Pulmonary artery endothelial cell (primary cell): ENCODE data around the gene KRT26. TPM values are rescaled to one million over a fixed set of nuclear protein-coding genes. Genes with fewer than 3 reads are reported as not detected.

ENCODE experiments used
- DNase-seq: peaks from one replicate; pipeline ENCODE4 v3.0.0-alpha.2; 2011; ENCODE audit warnings: low read depth, low spot score
- total RNA-seq: library from RNA; depleted of rRNA; stranded (reverse); fragments of >200 nt; gene quantifications from 2 replicates; pipeline ENCODE4 v1.2.3, GENCODE V29; 2014

Gene KRT26
- total RNA-seq, 1 donor from 2014 or later: not detected

DNA sequence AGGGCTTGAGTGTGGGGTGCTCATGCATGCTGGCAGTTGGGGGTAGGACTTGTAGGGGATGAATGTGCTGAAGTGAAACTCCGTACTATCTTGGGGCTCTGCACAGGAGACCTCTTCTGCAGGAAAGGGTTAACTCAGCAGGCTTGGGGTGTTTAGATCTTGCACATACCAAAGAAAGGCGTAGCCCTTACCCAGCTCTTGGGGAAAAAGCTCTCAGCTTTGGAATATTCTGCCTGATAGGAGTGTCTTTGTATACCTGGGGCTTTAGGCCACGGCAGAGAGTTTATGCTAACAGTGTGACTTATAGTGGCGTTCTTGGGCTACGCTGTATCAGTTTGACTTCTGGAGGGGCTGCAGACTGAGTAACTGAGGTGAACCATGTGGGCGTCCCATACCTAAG, 38.0 kb downstream of the KRT26 start:
- no peak for DNase-seq

GRCh38 chr17:40730970-40731369, 41.0 kb downstream of the KRT26 start:
- DNase-seq: no peak

- no peak for DNase-seq
Observed at GRCh38 chr17:40727447-40728231, 44.4 kb downstream of the KRT26 start.

- no peak for DNase-seq
Observed at GRCh38 chr17:40726919-40727318, 45.1 kb downstream of the KRT26 start.

- DNase-seq: no peak
Observed at GRCh38 chr17:40724656-40725055, 47.3 kb downstream of the KRT26 start.

- DNase-seq: no peak
Observed at GRCh38 chr17:40722241-40722640, 49.8 kb downstream of the KRT26 start.

- DNase-seq: no peak
Observed at GRCh38 chr17:40720899-40721298, 51.1 kb downstream of the KRT26 start.

DNA sequence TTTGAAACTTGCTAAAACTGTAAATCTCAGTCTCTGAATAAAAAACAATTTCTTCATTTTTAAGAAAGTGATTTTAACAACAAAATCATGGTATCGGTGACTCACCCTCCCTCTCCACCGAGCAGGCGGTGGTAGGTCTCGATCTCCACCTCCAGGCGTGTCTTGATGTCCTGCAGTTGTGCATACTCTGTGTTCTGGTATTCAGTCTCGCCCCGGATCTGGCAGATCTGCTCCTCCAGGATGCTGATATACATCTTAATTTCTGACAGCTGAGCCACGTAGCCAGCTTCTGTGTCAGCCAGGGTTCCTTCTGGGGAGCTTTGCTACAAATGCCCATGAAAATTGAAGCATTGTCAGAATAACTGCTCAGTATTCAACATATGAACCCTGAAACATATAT, 53.1 kb downstream of the KRT26 start:
- DNase-seq: no peak

DNA sequence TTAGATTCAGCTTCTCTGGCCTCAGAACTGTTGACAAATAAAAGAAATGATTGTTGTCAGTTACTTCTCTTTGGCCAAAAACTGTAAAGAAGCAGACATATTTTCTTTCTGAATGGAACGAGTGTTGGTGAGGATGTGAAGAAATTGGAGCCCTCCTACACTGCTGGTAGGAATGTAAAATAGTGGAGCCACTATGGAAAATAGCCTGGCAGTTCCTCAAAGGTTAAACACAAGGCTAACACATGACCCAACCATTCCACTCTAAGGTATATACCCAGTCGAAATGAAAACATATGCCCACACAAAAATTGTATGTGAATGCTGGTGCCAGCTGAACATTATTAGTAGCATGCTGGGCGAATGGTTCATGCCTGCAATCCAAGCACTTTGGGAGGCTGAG, 54.2 kb downstream of the KRT26 start:
- no peak for DNase-seq

Other genes with a start within 250 kb of the KRT26 start
- gene CCR7, start 206.7 kb downstream of the KRT26 start, total RNA-seq: not detected in 2 replicates
- gene SMARCE1, start 124.4 kb downstream of the KRT26 start, total RNA-seq: 85.1 and 88.7 TPM in 2 replicates
- not detected in 2 replicates for gene KRT222, start 107.0 kb downstream of the KRT26 start, total RNA-seq
- not detected in 2 replicates for gene KRT24, start 68.4 kb downstream of the KRT26 start, total RNA-seq
- not detected in 2 replicates for gene KRT25, start 16.9 kb downstream of the KRT26 start, total RNA-seq
- not detected in 2 replicates for gene KRT27, start 10.3 kb upstream of the KRT26 start, total RNA-seq
- not detected in 2 replicates for gene KRT28, start 27.8 kb upstream of the KRT26 start, total RNA-seq
- gene KRT10, start 50.4 kb upstream of the KRT26 start, total RNA-seq: 3.4 and 3.9 TPM in 2 replicates
- not detected in 2 replicates for gene KRT12, start 95.0 kb upstream of the KRT26 start, total RNA-seq
- gene KRT20, start 113.0 kb upstream of the KRT26 start, total RNA-seq: not detected in 2 replicates
- not detected in 2 replicates for gene KRT23, start 165.4 kb upstream of the KRT26 start, total RNA-seq
- gene KRT39, start 194.7 kb upstream of the KRT26 start, total RNA-seq: not detected in 2 replicates
- not detected in 2 replicates for gene KRT40, start 212.1 kb upstream of the KRT26 start, total RNA-seq
- not detected in 2 replicates for gene KRTAP3-3, start 222.0 kb upstream of the KRT26 start, total RNA-seq
- gene KRTAP3-2, start 227.7 kb upstream of the KRT26 start, total RNA-seq: not detected in 2 replicates
- gene KRTAP3-1, start 236.9 kb upstream of the KRT26 start, total RNA-seq: not detected in 2 replicates